WERI-Rb-1 (cell line): ENCODE data around the gene MTMR3.

Source experiments
- DNase-seq: peaks from one replicate; pipeline ENCODE4 v3.0.0-alpha.2; 2020
- H3K27ac ChIP-seq: fragments of 250-450 bp; sonication (Bioruptor Pico); 2 replicates; pipeline ENCODE4 v1.5.1; 2020; ENCODE audit warnings: mild to moderate bottlenecking, moderate library complexity
- H3K27me3 ChIP-seq: fragments of 250-450 bp; sonication (Bioruptor Pico); 2 replicates; pipeline ENCODE4 v1.5.1; 2021; ENCODE audit warnings: mild to moderate bottlenecking, low read depth, moderate library complexity; ENCODE audit not compliant: insufficient read depth, severe bottlenecking
- H3K36me3 ChIP-seq: fragments of 250-450 bp; sonication (Bioruptor Pico); 2 replicates; pipeline ENCODE4 v1.5.1; 2020; ENCODE audit warnings: mild to moderate bottlenecking, moderate library complexity
- H3K4me3 ChIP-seq: 2 replicates; pipeline ENCODE4 v1.5.1; 2011; ENCODE audit warnings: low read depth, mild to moderate bottlenecking, control low read depth, low read length
- H3K9me3 ChIP-seq: fragments of 250-450 bp; sonication (Bioruptor Pico); 2 replicates; pipeline ENCODE4 v1.5.1; 2021; ENCODE audit warnings: mild to moderate bottlenecking, moderate library complexity; ENCODE audit not compliant: severe bottlenecking
- CTCF ChIP-seq: IDR thresholded peaks from 2 replicates; pipeline ENCODE4 v1.5.1; 2011; ENCODE audit warnings: low read depth, mild to moderate bottlenecking, control low read depth, inconsistent platforms, low read length

MTMR3 gene

GRCh38 chr22:29951791-29952413, 68.9 kb downstream of the MTMR3 start:
- Histone ChIP-seq H3K27me3 (no peaks in the 10 kb centered on the region), H3K4me3 (no peak overlapping the region), H3K27ac (no peak overlapping the region), H3K36me3 (no peaks in the 10 kb centered on the region; the same call in 1 of the 2 replicates), H3K9me3 (no peaks in the 10 kb centered on the region)
- DNase-seq, result no peak
- TF ChIP-seq CTCF, result no peak

GRCh38 chr22:29954203-29954855, 71.4 kb downstream of the MTMR3 start:
- H3K27me3 ChIP-seq, result no peaks in the 10 kb centered on the region
- H3K4me3 ChIP-seq, result no peak overlapping the region
- no peak for DNase-seq
- no peak overlapping the region for H3K27ac ChIP-seq
- H3K9me3 ChIP-seq, result no peaks in the 10 kb centered on the region
- no peak for TF ChIP-seq CTCF
- no peaks in the 10 kb centered on the region; the same call in 1 of the 2 replicates for H3K36me3 ChIP-seq

GRCh38 chr22:29956680-29957079, 73.7 kb downstream of the MTMR3 start:
- H3K4me3 ChIP-seq, result no peak overlapping the region
- H3K27ac ChIP-seq, result no peak overlapping the region
- no peaks in the 10 kb centered on the region; the same call in 1 of the 2 replicates for H3K36me3 ChIP-seq
- no peaks in the 10 kb centered on the region for H3K9me3 ChIP-seq
- no peaks in the 10 kb centered on the region for H3K27me3 ChIP-seq
- no peak for DNase-seq
- no peak for TF ChIP-seq CTCF

GRCh38 chr22:29958170-29958569, 75.2 kb downstream of the MTMR3 start:
- Histone ChIP-seq H3K27ac (no peak overlapping the region), H3K27me3 (no peaks in the 10 kb centered on the region), H3K4me3 (no peak overlapping the region), H3K36me3 (peaks cover 6% of the 10 kb centered on the region), H3K9me3 (no peaks in the 10 kb centered on the region)
- no peak for DNase-seq
- TF ChIP-seq CTCF, result no peak

- no peaks in the 10 kb centered on the region for H3K27me3 ChIP-seq
- H3K36me3 ChIP-seq, result peaks cover 6% of the 10 kb centered on the region
- no peak for TF ChIP-seq CTCF
- H3K9me3 ChIP-seq, result no peaks in the 10 kb centered on the region
- no peak overlapping the region for H3K4me3 ChIP-seq
- DNase-seq, result no peak
- no peak overlapping the region for H3K27ac ChIP-seq
Measured at GRCh38 chr22:29964776-29965175, 81.8 kb downstream of the MTMR3 start.
